Right lobe of liver (tissue), 4 donors: ENCODE measurements around the gene KLHL25.

ENCODE experiments used
- POLR2A ChIP-seq: fragments of 450-650 bp; IDR thresholded peaks from one replicate; pipeline ENCODE4 v1.6.1; 2017; ENCODE audit warnings: antibody characterized with exemption, mild to moderate bottlenecking
- TF ChIP-seq, protein P1 (sequence below), 4 donors: fragments of 200-600 bp in 3 of 4; fragments of 450-650 bp in 1 of 4; IDR thresholded peaks; one replicate each; pipeline versions ENCODE4 v1.5.1 to v1.8.0; 2016 to 2022; ENCODE audit warnings: antibody characterized with exemption in 4 of 4, mild to moderate bottlenecking in 2 of 4
- donor health status: DM: no; HTN: no; CAD: no.
- donor health status: DM: no; HTN: no; CAD: no.
- donor health status: DM: no; HTN: yes; CAD: no.

DNA sequence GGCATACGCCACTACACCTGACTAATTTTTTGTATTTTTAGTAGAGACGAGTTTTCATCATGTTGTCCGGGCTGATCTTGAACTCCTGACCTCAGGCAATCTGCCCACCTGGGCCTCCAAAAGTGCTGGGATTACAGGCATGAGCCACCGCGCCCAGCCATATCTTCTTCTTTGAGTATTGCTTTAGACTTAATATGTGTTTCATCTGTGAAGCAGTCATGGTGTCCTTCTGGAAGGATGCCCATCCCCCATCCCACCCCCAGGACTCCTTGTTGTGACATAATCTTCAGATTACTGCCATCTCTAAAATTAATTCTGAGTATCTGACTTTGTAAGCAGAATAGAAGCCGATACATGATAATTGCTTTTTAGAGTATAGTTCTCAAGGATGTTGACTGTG, 57.7 kb downstream of the KLHL25 start:
- TF ChIP-seq POLR2A, result no peak
- TF ChIP-seq, protein P1, sequence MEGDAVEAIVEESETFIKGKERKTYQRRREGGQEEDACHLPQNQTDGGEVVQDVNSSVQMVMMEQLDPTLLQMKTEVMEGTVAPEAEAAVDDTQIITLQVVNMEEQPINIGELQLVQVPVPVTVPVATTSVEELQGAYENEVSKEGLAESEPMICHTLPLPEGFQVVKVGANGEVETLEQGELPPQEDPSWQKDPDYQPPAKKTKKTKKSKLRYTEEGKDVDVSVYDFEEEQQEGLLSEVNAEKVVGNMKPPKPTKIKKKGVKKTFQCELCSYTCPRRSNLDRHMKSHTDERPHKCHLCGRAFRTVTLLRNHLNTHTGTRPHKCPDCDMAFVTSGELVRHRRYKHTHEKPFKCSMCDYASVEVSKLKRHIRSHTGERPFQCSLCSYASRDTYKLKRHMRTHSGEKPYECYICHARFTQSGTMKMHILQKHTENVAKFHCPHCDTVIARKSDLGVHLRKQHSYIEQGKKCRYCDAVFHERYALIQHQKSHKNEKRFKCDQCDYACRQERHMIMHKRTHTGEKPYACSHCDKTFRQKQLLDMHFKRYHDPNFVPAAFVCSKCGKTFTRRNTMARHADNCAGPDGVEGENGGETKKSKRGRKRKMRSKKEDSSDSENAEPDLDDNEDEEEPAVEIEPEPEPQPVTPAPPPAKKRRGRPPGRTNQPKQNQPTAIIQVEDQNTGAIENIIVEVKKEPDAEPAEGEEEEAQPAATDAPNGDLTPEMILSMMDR (IDR thresholded peaks at IDR 0.05), result no peak
